ENCODE data around the gene FBXO38. TPM values are rescaled to one million over a fixed set of nuclear protein-coding genes. Genes with fewer than 3 reads are reported as not detected.

Gene FBXO38
- total and polyA plus RNA-seq, 9 of the 15 experiments (the other 6 are each of a cell fraction or from before 2014, with no cell fraction given): 7.4 to 39.4 (median 29.3) TPM

GRCh38 chr5:148383564-148384379 lies at the start of gene FBXO38 (continued):
- TF ChIP-seq AFF1 (IDR thresholded peaks at IDR 0.05; ENCODE audit: low read depth in 1 of 2, partially characterized antibody in 2 of 2) (no peak), CREB3 (tag; conservative IDR thresholded peaks at IDR 0.05; ENCODE audit: low read depth) (0 out of 2 replicates have a peak, but pooled peaks have one; percentile 20), RBFOX2 (IDR thresholded peaks at IDR 0.05; ENCODE audit: low read depth, low read length) (peak; percentile 95), ZNF143 (CRISPR knock-in tag; IDR thresholded peaks at IDR 0.05) (no peak), CBX3 (IDR thresholded peaks at IDR 0.05; ENCODE audit: borderline replicate concordance in 1 of 2, low read length in 2 of 2) (no peak), PHB (CRISPR knock-in tag; IDR thresholded peaks at IDR 0.05) (0 out of 2 replicates have a peak, but pooled peaks have one; percentile 66), ZNF24 (IDR thresholded peaks at IDR 0.05) (0 out of 2 replicates have a peak, but pooled peaks have one; percentile 5), IRF1 (CRISPR knock-in tag; IDR thresholded peaks at IDR 0.05; ENCODE audit: borderline replicate concordance) (no peak), THAP7 (CRISPR knock-in tag; IDR thresholded peaks at IDR 0.05) (peak; percentile 99), CCAR2 (IDR thresholded peaks at IDR 0.05; ENCODE audit: low read depth, low read length) (no peak), HES1 (IDR thresholded peaks at IDR 0.05; ENCODE audit: low read depth) (no peak), ZNF121 (CRISPR knock-in tag; conservative IDR thresholded peaks at IDR 0.05) (no peak), CSDE1 (IDR thresholded peaks at IDR 0.05) (peak in 1 of 2 experiments; percentile 94; a peak in 2 of 4 replicates), SNAPC5 (CRISPR knock-in tag; IDR thresholded peaks at IDR 0.05) (no peak), MXI1 (IDR thresholded peaks at IDR 0.05; ENCODE audit: low read depth, low read length) (no peak), ZNF212 (CRISPR knock-in tag; IDR thresholded peaks at IDR 0.05) (no peak), ZNF263 (CRISPR knock-in tag; IDR thresholded peaks at IDR 0.05; ENCODE audit: borderline replicate concordance) (no peak), HDAC8 (tag; IDR thresholded peaks at IDR 0.05) (no peak), ZNF583 (CRISPR knock-in tag; IDR thresholded peaks at IDR 0.05) (no peak), POLR2G (IDR thresholded peaks at IDR 0.05; ENCODE audit: low read depth, low read length) (peak; percentile 93)

Data from K562 (cell line).